NCI-H146 treated with DMSO at 0.1 percent for 48 hours (cell line): ENCODE measurements around the gene PRRT2.
"Not testable (repeated sequence)": the region's sequence is repeated elsewhere in the genome, so short reads cannot be mapped to it uniquely, and the experiment has no call there.

Experiments used
- DNase-seq: peaks from one replicate; lab custom pipeline; 2025; ENCODE audit not compliant: unreplicated experiment; lab: John Stamatoyannopoulos, UW

Gene PRRT2

GRCh38 chr16:29831490-29831889, 19.5 kb downstream of the PRRT2 start:
- no peak for DNase-seq

- DNase-seq = not testable (repeated sequence)
Measured at GRCh38 chr16:29833219-29833618, 21.2 kb downstream of the PRRT2 start.

GRCh38 chr16:29834079-29834478, 22.1 kb downstream of the PRRT2 start:
- DNase-seq = no peak

- DNase-seq = no peak
Measured at GRCh38 chr16:29835926-29836325, 23.9 kb downstream of the PRRT2 start.

GRCh38 chr16:29836623-29837022, 24.6 kb downstream of the PRRT2 start:
- DNase-seq = no peak

GRCh38 chr16:29837841-29838240, 25.8 kb downstream of the PRRT2 start:
- no peak for DNase-seq

GRCh38 chr16:29839822-29840221, 27.8 kb downstream of the PRRT2 start:
- no peak for DNase-seq

GRCh38 chr16:29840240-29840639, 28.2 kb downstream of the PRRT2 start:
- no peak for DNase-seq

- no peak for DNase-seq
Measured at GRCh38 chr16:29841631-29842030, 29.6 kb downstream of the PRRT2 start.

- no peak for DNase-seq
Measured at GRCh38 chr16:29842732-29843346, 30.8 kb downstream of the PRRT2 start.

GRCh38 chr16:29843931-29844330, 31.9 kb downstream of the PRRT2 start:
- DNase-seq = no peak

GRCh38 chr16:29844575-29845331, 32.8 kb downstream of the PRRT2 start:
- no peak for DNase-seq

- no peak for DNase-seq
Measured at GRCh38 chr16:29845656-29846055, 33.7 kb downstream of the PRRT2 start.

- peak; percentile 49 for DNase-seq
Measured at GRCh38 chr16:29848420-29849297, 36.7 kb downstream of the PRRT2 start.

GRCh38 chr16:29849505-29849904, 37.5 kb downstream of the PRRT2 start:
- DNase-seq = no peak

GRCh38 chr16:29850998-29851397, 39.0 kb downstream of the PRRT2 start:
- DNase-seq = no peak

- DNase-seq = no peak
Measured at GRCh38 chr16:29852654-29853053, 40.7 kb downstream of the PRRT2 start.

GRCh38 chr16:29854520-29855100, 42.6 kb downstream of the PRRT2 start:
- no peak for DNase-seq

- no peak for DNase-seq
Measured at GRCh38 chr16:29857133-29857760, 45.3 kb downstream of the PRRT2 start.

GRCh38 chr16:29858149-29858849, 46.3 kb downstream of the PRRT2 start:
- DNase-seq = no peak
